Endothelial cell of umbilical vein (primary cell): ENCODE data around the gene PITPNM3. TPM values are rescaled to one million over a fixed set of nuclear protein-coding genes. Genes with fewer than 3 reads are reported as not detected.

ENCODE experiments used
- BruUV-seq: library from RNA; stranded (reverse); fragments of 400-500 nt; replicated peaks from 2 replicates; lab custom pipeline; 2021; lab: Mats Ljungman, UMichigan
- CTCF ChIA-PET: fragments of 300-600, 350-600 bp; sonication (Branson Sonifier 250); formaldehyde crosslinking; loops from one replicate; lab custom pipeline; 2021; ENCODE audit warnings: antibody characterized with exemption, inconsistent platforms; lab: Charles Lee
- POLR2A ChIA-PET: fragments of 300-600, 350-600 bp; sonication (Branson Sonifier 250); formaldehyde crosslinking; loops from one replicate; lab custom pipeline; 2021; ENCODE audit warnings: antibody characterized with exemption, inconsistent platforms; lab: Charles Lee
- DNase-seq: peaks from one replicate; pipeline ENCODE4 v3.0.0-alpha.2; 2011; ENCODE audit warnings: low read depth, low spot score
- FAIRE-seq: peaks from 2 replicates; lab custom pipeline; 2011; peaks lifted over from hg19 to GRCh38; lab: Jason Lieb, UNC
- H2AFZ ChIP-seq: 2 replicates; pipeline ENCODE4 v1.6.0; 2012; ENCODE audit warnings: low read depth, low read length, control low read depth, inconsistent platforms
- H3K27ac ChIP-seq: 2 replicates; pipeline ENCODE4 v1.5.1; 2011; ENCODE audit warnings: low read depth, mild to moderate bottlenecking, control low read depth, low read length, moderate library complexity; ENCODE audit not compliant: insufficient read depth
- H3K27me3 ChIP-seq, 2 experiments: 2 replicates each; pipeline versions ENCODE4 v1.6.0 to v1.6.1; 2011; ENCODE audit warnings: low read length in 2 of 2, mixed read lengths in 1 of 2; ENCODE audit not compliant: control insufficient read depth in 2 of 2, insufficient read depth in 2 of 2
- H3K36me3 ChIP-seq, 2 experiments: 2 replicates in 1 of 2; 3 replicates in 1 of 2; pipeline ENCODE4 v1.5.1; 2011; ENCODE audit warnings: low read length in 2 of 2, mild to moderate bottlenecking in 1 of 2, moderate library complexity in 1 of 2; ENCODE audit not compliant: control insufficient read depth in 2 of 2, insufficient read depth in 2 of 2; ENCODE audit errors: extremely low read depth in 1 of 2
- H3K4me1 ChIP-seq: 3 replicates; pipeline ENCODE4 v1.5.1; 2011; ENCODE audit warnings: mild to moderate bottlenecking, low read length; ENCODE audit not compliant: control insufficient read depth, insufficient read depth; ENCODE audit errors: extremely low read depth
- H3K4me2 ChIP-seq: 2 replicates; pipeline ENCODE4 v1.6.1; 2011; ENCODE audit warnings: low read length, control low read depth, mixed read lengths; ENCODE audit not compliant: insufficient read depth
- H3K4me3 ChIP-seq, 3 experiments: fragments of 200-600 bp in 1 of 3; sonication (generic), shearing (Covaris generic) in 1 of 3; replicated peaks in 1 of 3; 2 replicates each; pipeline ENCODE4 v1.5.1; 2011 to 2016; ENCODE audit warnings: control low read depth in 3 of 3, low read length in 3 of 3, mild to moderate bottlenecking in 2 of 3, inconsistent platforms in 1 of 3, low read depth in 1 of 3, moderate library complexity in 1 of 3; ENCODE audit not compliant: insufficient read depth in 1 of 3
- H3K79me2 ChIP-seq: 2 replicates; pipeline ENCODE4 v1.6.0; 2012; ENCODE audit warnings: low read length, inconsistent platforms; ENCODE audit not compliant: control insufficient read depth, insufficient read depth
- H3K9ac ChIP-seq: replicated peaks from 2 replicates; pipeline ENCODE3; 2011; ENCODE audit warnings: low read length, control low read depth; ENCODE audit not compliant: insufficient read depth; ENCODE audit errors: extremely low read depth
- H3K9me1 ChIP-seq: replicated peaks from 3 replicates; pipeline ENCODE4 v1.6.0; 2011; ENCODE audit warnings: mild to moderate bottlenecking, low read length; ENCODE audit not compliant: control insufficient read depth, insufficient read depth; ENCODE audit errors: extremely low read depth
- H3K9me3 ChIP-seq: replicated peaks from 2 replicates; pipeline ENCODE4 v1.5.1; 2012; ENCODE audit warnings: low read length, inconsistent platforms; ENCODE audit not compliant: control insufficient read depth, insufficient read depth
- H4K20me1 ChIP-seq: replicated peaks from 2 replicates; pipeline ENCODE3; 2011; ENCODE audit warnings: mild to moderate bottlenecking, low read length; ENCODE audit not compliant: control insufficient read depth, insufficient read depth; ENCODE audit errors: extremely low read depth
- CTCF ChIP-seq, 2 donors: IDR thresholded peaks; 1 replicate in 1 of 2; 2 replicates in 1 of 2; pipeline ENCODE4 v1.5.1; 2011; ENCODE audit warnings: low read length in 2 of 2, mild to moderate bottlenecking in 2 of 2, moderate library complexity in 2 of 2, control low read depth in 1 of 2, inconsistent platforms in 1 of 2, low read depth in 1 of 2; ENCODE audit not compliant: insufficient read depth in 1 of 2; ENCODE audit errors: extremely low read depth in 1 of 2
- EZH2 ChIP-seq: IDR thresholded peaks from 2 replicates; pipeline ENCODE4 v1.6.1; 2012; ENCODE audit warnings: borderline replicate concordance, low read depth, mild to moderate bottlenecking, moderate library complexity, low read length, inconsistent platforms; ENCODE audit not compliant: severe bottlenecking
- FOS ChIP-seq: IDR thresholded peaks from 2 replicates; pipeline ENCODE4 v1.6.1; 2011; ENCODE audit warnings: mild to moderate bottlenecking, low read length, moderate library complexity, borderline replicate concordance; ENCODE audit not compliant: insufficient read depth
- GATA2 ChIP-seq: IDR thresholded peaks from 2 replicates; pipeline ENCODE4 v1.7.0; 2011; ENCODE audit warnings: low read depth, mild to moderate bottlenecking, moderate library complexity, mixed read lengths, low read length; ENCODE audit not compliant: insufficient read length, insufficient read depth
- JUN ChIP-seq: IDR thresholded peaks from 2 replicates; pipeline ENCODE4 v1.6.1; 2011; ENCODE audit warnings: borderline replicate concordance, low read depth; ENCODE audit not compliant: insufficient read length, insufficient read depth
- MAX ChIP-seq: IDR thresholded peaks from 2 replicates; pipeline ENCODE4 v1.6.1; 2011; ENCODE audit not compliant: insufficient read depth, insufficient read length
- MYC ChIP-seq: IDR thresholded peaks from one replicate; pipeline ENCODE4 v1.6.1; 2011; ENCODE audit warnings: mild to moderate bottlenecking, low read depth, low read length
- POLR2A ChIP-seq: IDR thresholded peaks from 2 replicates; pipeline ENCODE4 v1.6.1; 2012; ENCODE audit warnings: low read depth, mild to moderate bottlenecking, control low read depth, low read length
- POLR2AphosphoS5 ChIP-seq: IDR thresholded peaks from 2 replicates; pipeline ENCODE4 v1.6.1; 2012; ENCODE audit warnings: low read depth, mild to moderate bottlenecking, control low read depth, low read length, moderate library complexity; ENCODE audit not compliant: insufficient read depth
- dilution Hi-C: fragments of 300-500 bp; cut with MboI; formaldehyde crosslinking; loops from one replicate; pipeline ENCODE4 v1.15.0; 2019; ENCODE audit warnings: low sequenced_read_pairs; ENCODE audit not compliant: extremely low pct_ligation_motif_present
- intact Hi-C: fragments of 100-400 bp; cut with micrococcal nuclease; formaldehyde crosslinking; loops from one replicate; pipeline ENCODE4 v1.10.0; 2022
- polyA plus RNA-seq, 4 experiments: library from polyadenylated mRNA; depleted of rRNA in 3 of 4; stranded (reverse) in 3 of 4; unstranded in 1 of 4; fragments of >200 nt; gene quantifications; 2 replicates each; pipeline versions ENCODE4 v1.2.1 to v1.2.3, GENCODE V29; 2011 to 2012; ENCODE audit warnings: missing spikeins in 1 of 4
- total RNA-seq: library from RNA; stranded (reverse); gene quantifications from 2 replicates; pipeline ENCODE4 v1.2.3, GENCODE V29; 2021

Gene PITPNM3
- total and polyA plus RNA-seq, 2 donors (not counting 3 experiments of a cell fraction or from before 2014, with no cell fraction given) = 1.0 to 1.9 TPM

- Histone ChIP-seq H3K4me1 (peaks cover 27% of the 10 kb centered on the region), H3K27me3 (no peaks in the 10 kb centered on the region), H3K9me1 (no peaks in the 10 kb centered on the region), H3K4me2 (no peak overlapping the region), H3K79me2 (no peaks in the 10 kb centered on the region), H3K27ac (no peak overlapping the region), H3K4me3 (no peak overlapping the region), H2AFZ (no peak overlapping the region), H3K9ac (no peak overlapping the region), H4K20me1 (no peaks in the 10 kb centered on the region), H3K9me3 (no peaks in the 10 kb centered on the region), H3K36me3 (no peaks in the 10 kb centered on the region)
- intact Hi-C loops = no loop called here
- FAIRE-seq = no peak
- BruUV-seq = no TSS peak
- ChIA-PET POLR2A (no interaction called here), CTCF (interaction anchor here (1.2 kb wide), 1 partner anchor 24 kb away, joined by 3 read pairs; no protein-coding TSS in a partner anchor)
- no peak for TF ChIP-seq FOS
- no peak for TF ChIP-seq MAX
- TF ChIP-seq EZH2 = no peak
- TF ChIP-seq GATA2 = no peak
- no peak for TF ChIP-seq POLR2AphosphoS5
- TF ChIP-seq JUN = no peak
- TF ChIP-seq MYC = no peak
- TF ChIP-seq CTCF (IDR thresholded peaks at IDR 0.05; ENCODE audit: extremely low read depth in 1 of 2, insufficient read depth in 1 of 2, low read depth in 1 of 2, low read length in 2 of 2) = no peak
- no peak for TF ChIP-seq POLR2A
- dilution Hi-C loops = no loop called here
- DNase-seq = no peak
Measured at GRCh38 chr17:6448473-6448872, 107.9 kb downstream of the PITPNM3 start.
